Nephron (organoid): ENCODE data around the gene TNS1.

Experiments used
- H3K27ac Mint-ChIP-seq, 3 experiments: 2 replicates each; pipeline ENCODE4 v1.8.0; 2020; ENCODE audit warnings: mixed read lengths in 3 of 3, mild to moderate bottlenecking in 2 of 3, moderate library complexity in 1 of 3
- H3K27me3 Mint-ChIP-seq: 2 replicates; pipeline ENCODE4 v1.8.0; 2021; ENCODE audit warnings: low read depth, mild to moderate bottlenecking, moderate library complexity, mixed read lengths
- H3K36me3 Mint-ChIP-seq: 2 replicates; pipeline ENCODE4 v1.8.0; 2020; ENCODE audit warnings: low read depth, mixed read lengths
- H3K4me1 Mint-ChIP-seq: 2 replicates; pipeline ENCODE4 v1.8.0; 2020; ENCODE audit warnings: mixed read lengths
- H3K4me3 Mint-ChIP-seq, 3 experiments: 2 replicates each; pipeline ENCODE4 v1.8.0; 2020; ENCODE audit warnings: mild to moderate bottlenecking in 3 of 3, mixed read lengths in 3 of 3, moderate library complexity in 2 of 3
- H3K9me3 Mint-ChIP-seq: 2 replicates; pipeline ENCODE4 v1.8.0; 2020; ENCODE audit warnings: mixed read lengths
- CTCF ChIP-seq, 3 experiments: fragments of 200-600 bp; sonication (generic); IDR thresholded peaks; one replicate each; pipeline ENCODE4 v1.5.0; 2021; ENCODE audit warnings: antibody characterized with exemption in 3 of 3; ENCODE audit not compliant: unreplicated experiment in 3 of 3

The TNS1 gene

GRCh38 chr2:217834744-217835513, 167.9 kb downstream of the TNS1 start:
- H3K9me3 Mint-ChIP-seq = no peaks in the 10 kb centered on the region
- peaks cover 37% of the 10 kb centered on the region for H3K36me3 Mint-ChIP-seq

GRCh38 chr2:217834057-217834620, 168.7 kb downstream of the TNS1 start:
- H3K27ac Mint-ChIP-seq = no peak overlapping the region
- no peak for TF ChIP-seq CTCF (IDR thresholded peaks at IDR 0.05; ENCODE audit: unreplicated experiment in 3 of 3)
- peaks cover 30% of the 10 kb centered on the region for H3K4me1 Mint-ChIP-seq
- H3K36me3 Mint-ChIP-seq = peaks cover 44% of the 10 kb centered on the region
- no peak overlapping the region for H3K4me3 Mint-ChIP-seq
- H3K27me3 Mint-ChIP-seq = no peaks in the 10 kb centered on the region
- H3K9me3 Mint-ChIP-seq = no peaks in the 10 kb centered on the region

More at GRCh38 chr2:217834744-217835513, 167.9 kb downstream of the TNS1 start:
- no peak overlapping the region for H3K4me3 Mint-ChIP-seq
- H3K27ac Mint-ChIP-seq = no peak overlapping the region
- H3K27me3 Mint-ChIP-seq = no peaks in the 10 kb centered on the region
- peaks cover 30% of the 10 kb centered on the region for H3K4me1 Mint-ChIP-seq
- TF ChIP-seq CTCF (IDR thresholded peaks at IDR 0.05; ENCODE audit: unreplicated experiment in 3 of 3) = no peak

GRCh38 chr2:217833439-217833838, 169.4 kb downstream of the TNS1 start:
- Mint-ChIP-seq H3K9me3 (no peaks in the 10 kb centered on the region), H3K4me3 (no peak overlapping the region), H3K27me3 (no peaks in the 10 kb centered on the region), H3K36me3 (peaks cover 44% of the 10 kb centered on the region), H3K4me1 (peaks cover 33% of the 10 kb centered on the region), H3K27ac (no peak overlapping the region)
- TF ChIP-seq CTCF (IDR thresholded peaks at IDR 0.05; ENCODE audit: unreplicated experiment in 3 of 3) = no peak

- no peak for TF ChIP-seq CTCF (IDR thresholded peaks at IDR 0.05; ENCODE audit: unreplicated experiment in 3 of 3)
- Mint-ChIP-seq H3K27ac (no peak overlapping the region), H3K36me3 (peaks cover 44% of the 10 kb centered on the region), H3K9me3 (no peaks in the 10 kb centered on the region), H3K4me3 (no peak overlapping the region), H3K4me1 (peaks cover 36% of the 10 kb centered on the region), H3K27me3 (no peaks in the 10 kb centered on the region)
These were observed 169.8 kb downstream of the TNS1 start for GRCh38 chr2:217832987-217833386.

GRCh38 chr2:217832115-217832514, 170.7 kb downstream of the TNS1 start:
- Mint-ChIP-seq H3K9me3 (no peaks in the 10 kb centered on the region), H3K27ac (peak overlapping the region in 2 of 3 experiments; percentile 5 to 73), H3K4me1 (peaks cover 38% of the 10 kb centered on the region), H3K27me3 (no peaks in the 10 kb centered on the region), H3K4me3 (no peak overlapping the region), H3K36me3 (peaks cover 44% of the 10 kb centered on the region)
- no peak for TF ChIP-seq CTCF (IDR thresholded peaks at IDR 0.05; ENCODE audit: unreplicated experiment in 3 of 3)

GRCh38 chr2:217831306-217831705, 171.5 kb downstream of the TNS1 start:
- H3K36me3 Mint-ChIP-seq = peaks cover 47% of the 10 kb centered on the region
- peak overlapping the region in 2 of 3 experiments; percentile 5 to 73 for H3K27ac Mint-ChIP-seq
- no peaks in the 10 kb centered on the region for H3K27me3 Mint-ChIP-seq
- H3K4me3 Mint-ChIP-seq = no peak overlapping the region
- peaks cover 38% of the 10 kb centered on the region for H3K4me1 Mint-ChIP-seq
- no peak for TF ChIP-seq CTCF (IDR thresholded peaks at IDR 0.05; ENCODE audit: unreplicated experiment in 3 of 3)
- H3K9me3 Mint-ChIP-seq = no peaks in the 10 kb centered on the region
